HG03025 (cell line): ENCODE results near the gene TRABD2B.

ENCODE experiments used
- ATAC-seq: cut with Tn5 transposase; IDR thresholded peaks from one replicate; pipeline ENCODE4 v1.9.1; 2021; ENCODE audit warnings: mild to moderate bottlenecking, moderate library complexity; ENCODE audit not compliant: unreplicated experiment, low FRiP score

TRABD2B gene

DNA sequence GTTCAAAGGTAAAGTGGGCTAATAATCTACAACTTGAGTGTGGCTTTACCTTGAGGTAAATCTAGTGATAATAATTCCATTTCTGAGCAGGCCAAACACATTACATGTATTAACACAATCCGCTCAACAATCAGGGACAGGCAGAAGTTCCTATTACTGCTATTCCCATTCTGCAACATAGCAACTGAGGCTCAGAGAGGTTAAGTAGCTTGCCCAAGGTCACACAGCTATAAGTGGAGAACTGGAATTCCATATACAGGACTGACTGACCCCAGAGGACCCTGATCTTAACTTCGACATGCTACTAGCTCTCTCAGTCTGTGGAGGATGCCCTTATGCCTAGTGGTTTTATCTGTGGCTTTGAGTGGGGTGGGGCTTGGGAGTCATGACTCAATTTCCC lies 110.1 kb downstream of the TRABD2B start:
- ATAC-seq: no peak

- no peak for ATAC-seq
Observed at GRCh38 chr1:47886141-47886540, 111.0 kb downstream of the TRABD2B start.

- ATAC-seq: no peak
Observed at GRCh38 chr1:47885062-47885830, 111.9 kb downstream of the TRABD2B start.

DNA sequence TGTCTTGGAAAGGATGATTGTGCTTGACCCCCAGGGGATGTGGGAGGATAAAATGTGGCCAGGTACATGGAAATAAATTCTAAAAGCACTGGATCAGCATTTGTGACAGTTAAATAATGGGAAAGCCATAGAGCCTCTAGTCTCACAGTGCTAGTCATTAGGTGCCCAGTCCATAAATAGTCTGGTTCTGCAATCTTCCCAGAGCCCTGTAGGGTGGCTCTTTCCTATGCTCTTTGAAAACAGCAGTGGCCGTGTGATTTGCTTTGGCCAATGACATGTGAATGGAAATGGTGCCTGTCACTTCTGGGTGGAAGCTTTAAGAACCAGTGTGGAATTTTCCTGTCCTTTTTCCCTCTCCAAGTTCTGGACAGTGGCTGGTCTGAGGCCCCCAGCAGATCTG lies 113.2 kb downstream of the TRABD2B start:
- no peak for ATAC-seq

DNA sequence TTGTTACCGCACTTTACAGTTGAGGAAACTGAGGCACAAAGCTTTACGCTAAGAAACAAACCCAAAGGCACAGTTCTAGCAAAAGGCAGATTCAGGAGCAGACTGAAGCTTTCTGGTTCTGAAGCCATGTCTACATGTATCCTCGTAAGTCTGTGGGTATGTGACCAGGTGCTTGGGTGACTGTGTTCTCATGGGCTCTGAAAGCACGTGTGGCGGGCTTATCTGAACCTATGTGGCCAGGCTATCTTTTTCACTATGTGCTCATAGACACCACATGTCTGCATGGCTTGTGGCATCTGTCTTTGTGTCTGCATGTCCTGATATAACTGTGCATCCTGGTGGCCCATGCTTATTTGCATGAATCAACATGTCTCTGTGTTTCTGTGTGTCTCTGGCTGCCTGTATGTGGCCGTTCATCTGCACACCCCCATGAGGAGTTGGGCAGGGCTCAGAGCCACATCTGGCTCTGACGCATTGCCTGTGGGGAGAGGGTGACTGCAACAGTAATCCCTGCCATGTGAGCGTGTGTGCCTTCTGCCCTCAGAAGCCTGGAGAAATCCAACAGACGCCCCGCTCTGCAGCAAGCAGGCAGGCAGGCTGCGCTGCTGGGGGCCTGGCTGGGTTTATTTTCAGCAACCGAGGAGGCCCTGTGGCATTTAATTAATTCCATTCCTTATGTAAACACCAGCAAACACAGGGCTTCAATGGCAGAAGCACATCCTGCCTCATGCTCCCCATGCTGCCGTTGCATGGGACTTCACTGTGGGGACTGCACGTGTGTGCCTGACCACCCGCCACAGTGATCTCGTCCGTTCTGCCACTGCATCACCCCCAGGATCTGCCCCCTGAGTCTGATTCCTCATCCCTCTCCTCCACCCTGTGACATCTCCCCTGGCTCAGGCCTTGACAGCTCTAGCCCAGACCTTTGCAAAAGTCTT lies 115.4 kb downstream of the TRABD2B start:
- no peak for ATAC-seq

GRCh38 chr1:47876587-47876963 lies 120.6 kb downstream of the TRABD2B start:
- ATAC-seq: no peak

- no peak for ATAC-seq
Observed at GRCh38 chr1:47875831-47876586, 121.2 kb downstream of the TRABD2B start.

DNA sequence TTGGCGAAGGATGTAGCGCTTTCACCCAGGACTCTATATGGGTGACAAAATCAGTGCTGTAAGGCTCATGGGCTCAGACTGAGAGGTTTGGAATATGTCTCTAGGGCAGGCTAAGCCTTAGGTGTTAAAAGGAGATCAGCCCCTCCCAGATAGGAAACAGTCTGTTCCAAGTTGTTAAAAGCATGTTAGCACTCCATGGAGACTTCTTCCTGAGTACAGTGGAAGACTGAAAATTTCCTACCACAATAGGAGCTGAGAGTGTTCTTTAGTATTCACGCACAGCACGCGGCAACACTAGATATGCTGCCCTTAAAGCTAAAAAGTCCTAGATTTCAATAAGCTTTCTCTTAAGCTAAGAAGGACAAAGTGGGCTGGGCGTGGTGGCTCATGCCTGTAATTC lies 122.1 kb downstream of the TRABD2B start:
- no peak for ATAC-seq

DNA sequence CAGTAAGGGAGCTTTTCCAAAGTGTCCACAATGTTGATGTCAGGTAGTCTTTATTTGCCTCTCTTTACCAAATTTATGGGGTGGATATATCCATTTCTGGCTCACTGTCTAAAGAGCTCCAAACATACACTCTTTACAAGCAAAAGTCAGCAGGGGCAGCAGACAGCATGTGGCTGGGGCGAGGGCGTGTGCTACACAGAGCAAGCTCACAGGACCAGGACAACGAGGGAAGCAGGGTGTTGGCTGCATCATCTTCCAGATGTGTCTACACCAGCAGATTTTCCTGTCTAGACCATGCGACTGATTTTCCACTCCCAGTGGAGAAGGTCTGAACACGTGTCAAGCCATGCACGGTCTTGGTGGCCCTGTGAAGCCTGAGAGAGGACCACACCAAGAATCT lies 123.8 kb downstream of the TRABD2B start:
- ATAC-seq: no peak

DNA sequence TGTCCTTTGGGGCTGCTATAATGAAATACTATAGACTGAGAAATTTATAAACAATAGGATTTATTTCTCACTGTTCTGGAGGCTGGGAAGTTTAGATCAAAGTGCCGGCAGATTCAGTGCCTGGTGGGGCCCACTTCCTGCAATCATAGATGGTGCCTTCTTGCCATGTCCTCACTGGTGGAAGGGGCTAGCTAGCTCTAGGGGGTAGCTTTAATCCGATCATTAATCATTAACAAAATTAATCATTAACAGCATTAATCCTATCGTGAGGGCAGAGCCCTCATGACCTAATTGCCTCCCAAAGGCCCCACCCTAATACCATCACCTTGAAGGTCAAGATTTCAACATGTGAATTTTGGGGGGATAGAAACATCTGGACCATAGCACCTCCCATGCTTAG lies 124.3 kb downstream of the TRABD2B start:
- ATAC-seq: no peak

- no peak for ATAC-seq
Observed at GRCh38 chr1:47871799-47872353, 125.3 kb downstream of the TRABD2B start.

- ATAC-seq: no peak
Observed at GRCh38 chr1:47870946-47871676, 126.1 kb downstream of the TRABD2B start.

GRCh38 chr1:47870480-47870879 lies 126.7 kb downstream of the TRABD2B start:
- no peak for ATAC-seq

DNA sequence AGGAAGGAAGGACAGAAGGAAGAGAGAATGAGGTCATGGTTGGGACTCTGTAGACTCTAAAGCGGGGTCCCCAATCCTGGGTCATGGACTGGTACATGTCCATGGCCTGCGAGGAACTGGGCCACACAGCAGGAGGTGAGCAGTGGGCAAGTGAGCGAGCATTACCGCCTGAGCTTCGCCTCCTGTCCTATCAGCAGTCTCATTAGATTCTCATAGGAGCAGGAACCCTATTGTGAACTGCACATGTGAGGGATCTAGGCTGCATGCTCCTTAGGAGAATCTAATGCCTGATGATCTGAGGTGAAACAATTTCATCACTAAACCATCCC lies 128.9 kb downstream of the TRABD2B start:
- ATAC-seq: no peak

DNA sequence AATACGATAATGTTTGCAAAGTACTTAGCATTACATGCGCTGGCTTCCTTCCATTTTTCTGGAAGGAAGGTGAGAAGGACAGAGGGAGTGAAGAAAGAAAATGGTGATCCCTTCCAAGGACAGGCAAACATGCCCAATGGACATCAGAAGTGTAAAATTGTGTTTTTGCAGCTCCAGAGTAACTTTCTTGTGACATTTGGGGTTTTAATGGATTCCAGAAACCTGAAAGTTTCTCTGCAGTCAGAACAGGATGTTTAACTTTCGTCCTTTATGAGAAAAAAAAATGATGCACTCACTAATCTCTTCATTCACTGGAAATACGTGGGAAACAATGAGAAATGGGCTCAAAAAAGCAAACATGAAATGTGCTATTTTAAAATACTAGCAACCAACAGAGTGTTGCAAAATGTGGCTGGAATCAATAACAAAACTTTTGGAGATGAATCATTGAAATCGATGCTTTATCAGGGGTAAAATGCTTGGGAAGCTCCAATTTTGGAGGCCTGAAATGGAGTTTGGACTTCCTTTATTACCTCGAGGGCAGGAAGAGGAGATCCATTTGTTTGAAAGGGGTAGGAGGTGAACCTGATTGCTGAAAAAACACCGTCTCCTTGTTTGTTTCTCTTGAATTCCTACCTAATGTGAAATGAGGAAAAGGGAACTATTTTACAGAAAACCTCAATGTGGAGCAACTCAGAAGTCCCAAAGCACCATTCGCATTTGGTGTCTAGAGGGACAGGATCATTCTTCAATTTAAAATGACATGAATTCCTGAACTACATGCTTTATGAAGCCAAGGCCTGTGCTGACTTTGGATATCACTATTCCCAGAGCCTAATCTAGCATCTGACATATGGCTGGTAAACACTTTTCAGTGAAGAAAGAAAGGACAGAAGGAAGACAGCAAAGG lies 129.5 kb downstream of the TRABD2B start:
- no peak for ATAC-seq

GRCh38 chr1:47866601-47867437 lies 130.4 kb downstream of the TRABD2B start:
- ATAC-seq: no peak

- ATAC-seq: no peak
Observed at GRCh38 chr1:47865881-47866535, 131.2 kb downstream of the TRABD2B start.
